ENCODE results near the gene ANKMY1. TPM values are rescaled to one million over a fixed set of nuclear protein-coding genes. Genes with fewer than 3 reads are reported as not detected.

Gene ANKMY1
- total RNA-seq, 2 experiments from 2014 or later: 25.7 to 26.2 TPM

- Mint-ChIP-seq H3K4me3 (no peak overlapping the region), H3K4me1 (ENCODE audit: low read depth) (no peaks in the 10 kb centered on the region), H3K27me3 (no peaks in the 10 kb centered on the region), H3K9me3 (no peaks in the 10 kb centered on the region), H3K36me3 (ENCODE audit: low read depth) (peaks cover 18% of the 10 kb centered on the region), H3K27ac (no peak overlapping the region)
- intact Hi-C loops (cut with DNase I, micrococcal nuclease): no loop called here
- H3K36me3 ChIP-seq (ENCODE audit: insufficient read depth, low read length): peaks cover 2% of the 10 kb centered on the region
- no peaks in the 10 kb centered on the region for H3K4me1 ChIP-seq (ENCODE audit: insufficient read depth, low read length)
- peaks cover 0 to 15% of the 10 kb centered on the region in 2 experiments for H3K9me3 ChIP-seq (ENCODE audit: control insufficient read depth in 1 of 2, insufficient read depth in 1 of 2, low read length in 2 of 2)
- TF ChIP-seq CTCF (IDR thresholded peaks at IDR 0.05): no peak
- ChIA-PET POLR2A (no interaction called here), CTCF (no interaction called here)
- H3K27me3 ChIP-seq (ENCODE audit: control insufficient read depth in 1 of 2, insufficient read depth in 2 of 2, low read length in 2 of 2): no peaks in the 10 kb centered on the region
- no peak overlapping the region for H3K27ac ChIP-seq (ENCODE audit: low read depth in 1 of 2, low read length in 2 of 2)
- no peak overlapping the region for H3K4me3 ChIP-seq (ENCODE audit: low read length)
- ATAC-seq (ENCODE audit: poor library complexity) (no peak), DNase-seq (peak in 3 of 14 experiments; percentile 0 to 11 (median 2))
Observed at GRCh38 chr2:240466579-240467148, 91.1 kb downstream of the ANKMY1 start.

GRCh38 chr2:240465765-240466578 lies 91.8 kb downstream of the ANKMY1 start:
- peaks cover 14% of the 10 kb centered on the region for H3K36me3 Mint-ChIP-seq (ENCODE audit: low read depth)
- peaks cover 2% of the 10 kb centered on the region for H3K36me3 ChIP-seq (ENCODE audit: insufficient read depth, low read length)
- DNase-seq: peak in 4 of 14 experiments; percentile 0 to 27 (median 6)
- H3K4me1 ChIP-seq (ENCODE audit: insufficient read depth, low read length): no peaks in the 10 kb centered on the region
- ChIA-PET POLR2A (no interaction called here), CTCF (no interaction called here)
- no peak for ATAC-seq (ENCODE audit: poor library complexity)
- no peak overlapping the region for H3K27ac Mint-ChIP-seq
- H3K4me3 Mint-ChIP-seq: no peak overlapping the region
- TF ChIP-seq CTCF (IDR thresholded peaks at IDR 0.05): no peak
- H3K4me1 Mint-ChIP-seq (ENCODE audit: low read depth): no peaks in the 10 kb centered on the region
- intact Hi-C loops (cut with DNase I, micrococcal nuclease): no loop called here
- H3K4me3 ChIP-seq (ENCODE audit: low read length): no peak overlapping the region
- H3K27me3 Mint-ChIP-seq: no peaks in the 10 kb centered on the region
- H3K9me3 Mint-ChIP-seq: no peaks in the 10 kb centered on the region
- no peak overlapping the region for H3K27ac ChIP-seq (ENCODE audit: low read depth in 1 of 2, low read length in 2 of 2)
- H3K27me3 ChIP-seq (ENCODE audit: control insufficient read depth in 1 of 2, insufficient read depth in 2 of 2, low read length in 2 of 2): no peaks in the 10 kb centered on the region
- peaks cover 0 to 12% of the 10 kb centered on the region in 2 experiments for H3K9me3 ChIP-seq (ENCODE audit: control insufficient read depth in 1 of 2, insufficient read depth in 1 of 2, low read length in 2 of 2)

- Mint-ChIP-seq H3K27ac (no peak overlapping the region), H3K9me3 (no peaks in the 10 kb centered on the region), H3K4me1 (ENCODE audit: low read depth) (no peaks in the 10 kb centered on the region), H3K27me3 (no peaks in the 10 kb centered on the region), H3K4me3 (no peak overlapping the region), H3K36me3 (ENCODE audit: low read depth) (peaks cover 8% of the 10 kb centered on the region)
- Histone ChIP-seq H3K27ac (ENCODE audit: low read depth in 1 of 2, low read length in 2 of 2) (no peak overlapping the region), H3K9me3 (ENCODE audit: control insufficient read depth in 1 of 2, insufficient read depth in 1 of 2, low read length in 2 of 2) (peaks cover 0 to 12% of the 10 kb centered on the region in 2 experiments), H3K4me3 (ENCODE audit: low read length) (no peak overlapping the region), H3K4me1 (ENCODE audit: insufficient read depth, low read length) (no peaks in the 10 kb centered on the region), H3K36me3 (ENCODE audit: insufficient read depth, low read length) (peaks cover 2% of the 10 kb centered on the region), H3K27me3 (ENCODE audit: control insufficient read depth in 1 of 2, insufficient read depth in 2 of 2, low read length in 2 of 2) (no peaks in the 10 kb centered on the region)
- intact Hi-C loops (cut with DNase I, micrococcal nuclease): no loop called here
- ATAC-seq (ENCODE audit: poor library complexity) (no peak), DNase-seq (peak in 3 of 14 experiments; percentile 1 to 29 (median 3))
- POLR2A ChIA-PET: no interaction called here
- TF ChIP-seq CTCF (IDR thresholded peaks at IDR 0.05): no peak
- CTCF ChIA-PET: no interaction called here
Observed at GRCh38 chr2:240465268-240465764, 92.5 kb downstream of the ANKMY1 start.
